Renal cortical epithelial cell (primary cell): ENCODE results near the gene WDR37. TPM values are rescaled to one million over a fixed set of nuclear protein-coding genes. Genes with fewer than 3 reads are reported as not detected.

Experiments used
- DNase-seq: peaks from one replicate; pipeline ENCODE4 v3.0.0-alpha.2; 2011; ENCODE audit warnings: low read depth
- total RNA-seq: library from RNA; depleted of rRNA; stranded (reverse); fragments of >200 nt; gene quantifications from 2 replicates; pipeline ENCODE4 v1.2.3, GENCODE V29; 2014

Gene WDR37
- total RNA-seq, 1 donor from 2014 or later: 24.3 TPM

DNA sequence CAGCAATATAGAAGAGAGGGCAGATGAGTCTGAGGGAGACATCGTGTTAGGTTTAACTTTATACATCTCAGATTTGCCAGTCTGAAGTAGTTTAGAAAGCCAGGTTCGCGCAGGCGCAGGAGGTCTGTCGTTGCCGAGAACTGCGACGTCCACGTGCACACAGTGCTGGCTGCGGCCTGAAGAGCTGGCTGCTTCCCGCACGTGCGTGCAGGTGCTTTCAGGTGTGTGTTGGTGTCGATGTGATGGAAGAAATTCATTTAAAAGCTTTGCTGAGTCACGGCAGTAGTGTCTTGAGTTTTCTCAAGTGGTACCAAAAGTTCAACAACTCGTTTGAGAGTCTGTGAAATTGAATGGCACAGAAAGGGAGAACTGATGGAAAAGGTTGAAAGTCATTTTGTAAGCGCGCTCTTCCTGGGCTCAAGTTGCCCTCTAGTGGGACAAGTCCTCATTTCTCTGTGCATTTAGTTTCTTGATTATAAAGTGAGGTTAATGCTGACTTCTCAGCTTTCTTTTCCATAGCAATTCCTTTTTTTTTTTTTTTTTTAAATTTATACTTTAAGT, 18.6 kb downstream of the WDR37 start:
- DNase-seq: no peak

DNA sequence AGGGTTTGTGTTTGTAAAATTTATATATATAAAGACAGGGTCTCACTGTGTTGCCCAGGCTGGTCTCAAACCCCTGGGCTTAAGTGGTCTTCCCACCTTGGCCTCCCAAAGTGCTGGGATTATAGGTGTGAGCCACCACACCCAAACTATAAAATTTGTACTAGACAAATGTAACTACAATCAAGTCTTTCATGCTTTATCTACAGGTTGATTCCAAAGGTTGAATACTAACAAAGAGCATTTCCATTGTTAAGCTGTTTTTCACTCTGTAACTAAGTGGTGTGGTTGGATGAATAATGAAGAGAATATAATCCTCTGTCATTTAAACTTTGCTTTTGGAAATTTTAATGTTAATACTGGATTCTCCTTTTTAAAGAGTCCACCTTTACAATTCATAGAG, 22.5 kb downstream of the WDR37 start:
- no peak for DNase-seq

DNA sequence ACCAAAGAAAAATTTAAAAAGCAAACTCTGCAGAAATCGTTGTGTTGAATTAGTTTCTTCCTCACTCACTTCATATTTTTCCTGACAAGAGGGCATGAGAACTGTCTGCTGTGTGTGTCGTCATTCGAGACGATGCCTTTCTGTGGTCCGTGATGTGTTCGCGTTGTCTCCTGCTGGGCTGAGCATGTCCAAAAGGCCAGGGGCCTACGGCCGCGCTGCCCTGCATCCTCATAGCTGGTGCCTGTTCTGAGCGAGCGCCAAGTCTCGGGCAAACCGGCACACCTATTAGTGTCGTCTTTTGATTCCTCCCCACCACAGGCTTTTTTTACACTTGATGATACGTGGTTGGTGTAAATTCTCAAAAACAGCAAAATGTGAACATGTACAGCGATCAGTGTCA, 27.4 kb downstream of the WDR37 start:
- DNase-seq: no peak

DNA sequence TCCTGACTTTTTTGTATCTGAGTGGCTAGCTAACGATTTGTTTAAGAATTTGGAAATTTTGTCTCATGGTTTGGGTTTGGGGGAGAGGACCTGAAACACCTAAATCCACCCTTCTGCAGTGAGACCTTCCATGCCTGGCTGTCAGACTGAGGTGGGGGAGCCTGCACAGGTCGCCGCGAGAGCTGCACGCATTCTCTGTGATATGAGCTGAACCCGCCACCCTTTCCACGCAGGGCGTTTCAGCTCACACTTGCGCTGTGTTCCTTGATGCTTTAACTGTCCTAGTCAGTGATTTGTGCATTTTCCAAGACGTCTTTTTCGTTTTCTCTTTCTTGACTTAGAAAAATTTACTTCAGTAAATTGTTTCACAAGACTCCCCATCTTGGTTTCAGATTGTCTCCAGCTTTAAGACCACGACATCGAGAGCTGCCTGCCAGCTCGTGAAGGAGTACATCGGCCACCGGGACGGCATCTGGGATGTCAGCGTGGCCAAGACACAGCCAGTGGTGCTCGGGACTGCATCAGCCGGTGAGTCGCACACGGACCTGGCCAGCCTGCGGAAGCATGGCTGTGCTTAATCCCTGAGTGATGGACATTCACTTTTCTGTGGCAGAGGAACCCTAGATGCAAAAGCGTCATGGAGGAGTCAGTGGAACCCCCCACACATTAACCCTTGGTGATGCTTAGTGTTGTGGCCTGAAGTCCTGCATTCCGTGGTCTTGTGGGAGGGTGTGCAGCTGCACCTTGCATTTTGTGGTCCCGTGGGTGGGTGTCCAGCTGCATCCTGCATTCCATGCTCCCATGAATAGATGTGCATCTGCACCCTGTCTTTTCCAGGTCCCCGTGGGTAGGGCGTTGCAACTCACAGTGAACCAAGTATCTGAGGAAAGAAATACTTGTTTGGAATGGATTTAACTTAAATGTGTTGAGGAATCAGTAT, 28.1 kb downstream of the WDR37 start:
- DNase-seq: no peak

DNA sequence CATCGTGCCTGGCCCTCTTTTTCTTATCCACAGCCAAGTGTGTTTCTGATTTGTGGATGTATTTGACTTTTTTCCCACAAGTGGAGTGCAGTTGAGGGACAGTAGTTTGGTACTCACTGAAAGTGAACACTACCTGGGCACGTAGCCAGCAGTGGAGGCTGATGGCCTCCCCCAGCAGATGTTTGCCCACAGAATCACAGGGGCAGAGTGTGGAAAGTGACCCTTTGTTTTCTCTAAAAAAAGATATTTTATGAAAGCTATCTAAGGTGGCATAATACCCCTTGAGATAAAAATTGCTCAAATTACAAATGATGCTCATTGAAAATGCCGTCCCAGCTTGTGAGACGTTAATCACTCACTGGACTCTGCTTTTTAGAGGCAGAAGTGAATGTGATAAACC, 29.1 kb downstream of the WDR37 start:
- DNase-seq: no peak

DNA sequence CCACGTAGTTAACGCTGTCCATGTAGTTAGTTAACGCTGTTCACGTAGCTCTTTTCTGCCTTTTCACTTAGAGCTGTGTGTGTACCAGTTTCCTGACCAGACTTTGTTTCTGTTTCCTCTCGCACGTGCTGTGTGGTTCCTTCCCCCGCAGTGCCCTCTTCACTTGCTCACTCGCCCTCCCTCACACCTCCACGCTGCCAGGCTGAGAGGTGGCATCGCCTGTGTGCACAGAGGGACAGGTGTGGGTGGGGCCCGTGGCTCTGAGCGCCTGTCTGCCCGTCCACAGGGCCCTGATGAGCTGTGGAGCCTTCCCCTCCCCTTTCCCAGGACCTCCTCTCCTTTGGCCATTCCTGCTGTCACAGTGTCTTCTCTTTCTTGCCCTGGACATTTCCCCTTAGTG, 30.6 kb downstream of the WDR37 start:
- no peak for DNase-seq

DNA sequence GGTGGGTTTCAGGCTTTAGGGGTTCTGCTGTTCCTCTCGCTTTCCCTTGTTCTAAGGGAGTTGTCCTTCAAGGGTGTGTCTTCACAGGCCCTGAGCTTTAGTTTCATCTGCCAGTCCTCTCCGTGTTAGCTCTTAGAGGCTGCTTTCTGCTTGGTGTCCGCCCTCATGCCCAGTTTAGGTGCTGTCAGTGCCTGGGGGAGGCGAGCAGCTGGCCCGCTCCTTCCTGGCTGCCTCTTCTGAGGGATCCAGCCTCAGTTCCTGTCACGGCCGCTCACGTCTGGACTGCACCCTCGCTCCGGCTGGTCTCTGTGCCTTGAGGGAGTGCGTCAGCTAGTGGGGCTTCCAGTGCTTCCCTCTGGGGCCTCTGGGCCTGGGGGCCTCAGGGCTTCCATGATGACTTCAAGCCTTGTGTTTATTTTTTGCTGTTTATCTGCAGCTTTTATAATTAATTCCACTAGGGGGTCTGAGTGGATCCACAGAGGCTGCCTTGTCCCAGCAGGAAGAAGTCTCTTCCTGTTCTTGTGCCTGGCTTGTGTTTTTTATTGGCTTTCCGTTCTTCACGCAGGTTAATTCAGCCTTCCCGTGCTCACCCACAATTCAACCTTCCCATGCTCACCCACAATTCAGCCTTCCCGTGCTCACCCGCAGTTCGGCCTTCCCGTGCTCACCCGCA, 33.0 kb downstream of the WDR37 start:
- no peak for DNase-seq

DNA sequence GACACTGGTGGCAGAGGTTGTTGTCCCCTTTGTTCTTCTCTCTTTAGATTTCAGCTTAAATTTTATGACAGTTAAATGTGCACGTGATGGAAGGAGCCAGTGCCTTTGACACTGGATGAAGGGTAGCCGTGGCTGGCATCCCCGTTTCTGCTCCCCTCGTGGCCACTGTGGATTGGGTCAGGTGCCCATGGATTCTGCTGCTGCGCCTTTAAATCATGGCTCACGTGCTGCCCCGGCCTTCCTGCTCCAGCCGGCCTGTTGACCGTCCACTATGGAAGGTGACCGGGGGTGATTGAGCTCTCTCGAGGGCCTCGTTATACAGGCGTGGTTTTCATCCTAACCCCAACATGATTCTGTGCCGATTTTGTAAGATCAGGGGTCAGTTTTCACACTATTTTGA, 34.5 kb downstream of the WDR37 start:
- DNase-seq: no peak

DNA sequence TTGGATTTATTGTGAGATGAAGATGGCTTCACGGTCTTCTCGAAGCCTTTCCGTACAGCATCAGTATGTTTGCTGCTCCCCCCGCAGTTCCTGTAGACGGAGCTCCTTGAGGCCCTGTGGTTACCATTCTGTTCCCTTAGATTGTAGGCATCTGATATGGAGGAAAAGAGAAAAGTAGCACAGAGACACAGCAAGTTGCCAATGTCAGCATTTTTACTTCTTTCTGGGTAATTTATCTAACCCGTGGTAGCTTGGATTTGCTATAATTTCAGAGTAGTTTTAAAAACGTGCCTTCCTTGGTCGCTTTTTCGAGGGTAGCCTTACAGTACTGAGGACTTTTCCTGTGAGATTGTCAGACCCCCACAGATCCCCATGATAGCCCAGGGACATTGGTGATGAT, 37.5 kb downstream of the WDR37 start:
- no peak for DNase-seq

DNA sequence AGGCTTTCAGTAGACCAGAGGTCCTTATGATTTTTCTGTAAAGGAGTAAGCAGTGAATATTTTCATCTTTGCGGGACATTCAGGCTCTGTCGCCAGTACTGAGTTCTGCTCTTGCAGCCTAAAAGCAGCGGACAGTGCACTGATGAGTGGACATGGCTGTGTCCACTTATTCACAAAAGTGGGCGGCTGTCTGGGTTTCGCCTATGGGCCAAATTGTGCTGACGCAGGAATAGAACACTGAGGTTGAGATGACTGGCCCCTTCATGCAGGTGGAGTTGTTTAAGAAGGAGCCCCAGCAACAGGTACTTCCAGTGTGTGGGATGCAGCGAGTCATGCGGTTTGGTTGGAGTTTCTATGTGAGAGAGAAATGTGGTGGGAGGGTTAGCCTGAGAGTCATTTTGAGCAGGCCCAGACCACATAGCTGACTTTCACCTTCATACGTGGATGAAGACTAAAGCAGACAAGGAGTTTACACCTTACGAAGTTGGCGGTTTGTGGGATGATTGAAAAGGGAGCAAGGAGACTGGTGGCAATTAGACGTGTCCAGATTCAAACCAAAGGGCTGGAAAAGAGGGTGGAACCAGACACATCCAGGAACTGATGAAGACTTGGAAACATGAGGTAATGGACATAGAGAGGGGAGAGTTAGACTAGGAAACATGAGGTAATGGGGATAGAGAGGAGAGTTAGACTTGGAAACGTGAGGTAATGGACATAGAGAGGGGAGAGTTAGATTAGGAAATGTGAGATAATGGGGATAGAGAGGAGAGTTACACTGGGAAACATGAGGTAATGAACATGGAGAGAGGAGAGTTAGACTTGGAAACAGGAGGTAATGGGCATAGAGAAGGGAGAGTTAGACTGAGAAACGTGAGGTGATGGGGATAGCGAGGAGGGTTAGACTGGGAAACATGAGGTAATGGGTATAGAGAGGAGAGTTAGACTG, 38.2 kb downstream of the WDR37 start:
- DNase-seq: no peak

DNA sequence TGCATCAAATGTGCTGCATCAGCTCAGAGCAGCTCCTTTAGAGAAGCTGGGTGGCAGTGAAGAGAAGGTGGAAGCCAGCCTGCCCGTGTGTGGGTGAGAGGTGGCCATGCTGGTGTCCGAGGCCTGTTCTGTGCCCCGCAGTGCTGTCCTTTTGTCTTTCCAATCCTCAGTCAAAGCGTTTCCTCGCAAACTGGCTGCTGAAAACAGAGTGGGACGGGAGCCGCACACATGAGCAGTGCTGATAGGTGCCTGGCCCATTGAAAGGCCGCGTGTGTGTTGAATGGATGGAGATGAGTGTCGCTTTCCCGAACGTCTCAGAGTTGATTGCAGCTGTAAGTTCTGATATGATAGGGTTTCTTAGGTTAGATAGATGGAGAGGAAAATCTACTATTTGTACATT, 39.3 kb downstream of the WDR37 start:
- no peak for DNase-seq

DNA sequence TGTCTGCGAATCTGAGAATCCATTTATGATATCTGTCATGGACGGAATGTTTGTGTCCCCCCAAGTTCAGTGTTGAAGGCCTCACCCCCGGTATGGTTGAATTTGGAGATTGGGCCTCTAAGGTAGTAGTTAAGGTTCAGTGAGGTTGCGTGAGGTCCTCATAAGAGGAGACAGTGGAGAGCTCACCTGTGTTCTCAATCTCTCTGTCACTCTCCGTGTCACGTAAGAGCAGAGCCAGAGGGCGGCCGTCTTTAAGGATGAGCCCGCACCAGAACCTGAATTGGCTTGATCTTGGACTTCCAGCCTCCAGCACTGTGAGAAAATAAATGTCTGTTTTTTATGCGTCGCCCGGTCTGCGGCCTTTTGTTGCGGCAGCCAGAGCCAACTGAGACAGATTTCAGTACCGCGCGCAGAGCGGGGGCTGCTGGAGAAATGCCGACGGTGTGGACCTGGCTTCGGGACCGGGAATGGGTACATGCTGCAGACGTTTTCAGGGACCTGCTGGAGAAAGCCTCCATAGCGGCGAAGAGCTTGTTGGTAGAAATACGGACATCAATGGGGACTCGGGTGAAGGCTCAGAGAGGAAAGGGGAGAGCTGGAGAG, 40.2 kb downstream of the WDR37 start:
- no peak for DNase-seq

DNA sequence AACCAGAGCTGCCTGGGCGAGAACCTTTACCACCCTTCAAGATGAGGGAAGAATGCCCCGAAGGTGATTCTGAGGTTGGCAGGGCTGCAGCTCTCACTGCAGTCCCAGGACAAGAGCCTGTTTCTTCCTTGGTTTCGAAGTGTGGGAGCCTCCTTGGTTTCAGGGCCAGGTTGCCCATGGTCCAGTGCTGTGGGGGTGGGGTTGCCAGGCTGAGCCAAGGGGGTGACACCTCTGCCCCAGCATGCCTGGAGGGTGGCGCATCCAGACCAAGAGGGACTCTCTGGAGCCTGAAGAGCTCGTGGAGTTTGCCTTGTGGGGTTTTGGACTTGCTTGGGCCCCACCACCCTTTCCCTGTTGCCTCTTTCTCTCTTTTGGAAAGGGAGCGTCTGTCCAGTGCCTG, 41.3 kb downstream of the WDR37 start:
- DNase-seq: no peak

DNA sequence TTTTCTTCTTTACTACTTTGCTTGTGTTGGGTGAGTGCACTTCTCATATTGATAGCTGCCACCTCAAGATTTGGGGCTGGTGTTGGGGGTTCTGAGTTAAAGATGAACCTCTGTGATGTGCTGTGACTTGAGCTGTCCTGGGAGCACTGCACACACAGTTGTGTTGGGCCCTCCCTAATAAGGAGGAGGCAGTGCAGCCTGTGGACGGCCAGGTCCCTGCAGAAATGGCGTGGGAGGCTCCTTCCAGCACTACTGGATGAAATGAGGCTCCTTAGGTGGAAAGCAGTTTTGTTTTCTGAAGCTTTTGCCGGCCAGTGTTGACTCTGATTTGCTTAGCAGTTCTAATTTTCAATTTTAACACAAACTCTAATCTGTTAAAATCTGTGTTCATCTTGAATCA, 44.0 kb downstream of the WDR37 start:
- DNase-seq: no peak

DNA sequence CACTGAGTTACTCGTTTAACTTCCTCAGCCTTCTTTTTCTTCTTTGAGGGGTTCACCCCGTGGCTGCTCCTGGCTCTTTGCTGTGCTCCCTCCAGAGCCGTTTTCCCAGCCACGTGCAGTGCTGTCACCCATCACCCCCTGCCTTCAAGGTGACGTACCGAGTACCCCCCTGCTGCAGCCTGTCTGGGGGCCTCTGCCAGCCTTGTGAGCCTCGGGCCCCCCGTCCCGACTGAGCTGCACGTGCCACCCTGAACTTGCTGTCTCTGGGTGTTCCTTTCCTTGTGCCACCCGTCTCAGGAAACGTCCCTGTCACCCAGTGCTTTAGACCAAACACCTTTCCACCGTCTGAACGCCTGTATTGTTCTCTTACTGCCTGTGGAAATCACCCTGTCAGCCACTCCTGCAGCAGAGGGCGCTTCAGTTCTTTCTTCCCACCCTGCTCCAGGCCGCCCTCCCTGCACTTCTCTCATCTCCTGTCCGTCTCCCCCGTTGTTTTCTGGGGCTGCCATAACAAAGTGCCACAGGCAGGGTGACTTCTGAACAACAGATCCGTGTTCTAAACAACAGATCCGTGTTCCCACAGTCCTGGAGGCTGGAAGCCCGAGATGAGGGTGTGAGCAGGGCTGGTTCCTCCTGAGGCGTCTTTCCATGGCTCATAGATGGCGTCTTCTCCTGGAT, 44.6 kb downstream of the WDR37 start:
- no peak for DNase-seq

DNA sequence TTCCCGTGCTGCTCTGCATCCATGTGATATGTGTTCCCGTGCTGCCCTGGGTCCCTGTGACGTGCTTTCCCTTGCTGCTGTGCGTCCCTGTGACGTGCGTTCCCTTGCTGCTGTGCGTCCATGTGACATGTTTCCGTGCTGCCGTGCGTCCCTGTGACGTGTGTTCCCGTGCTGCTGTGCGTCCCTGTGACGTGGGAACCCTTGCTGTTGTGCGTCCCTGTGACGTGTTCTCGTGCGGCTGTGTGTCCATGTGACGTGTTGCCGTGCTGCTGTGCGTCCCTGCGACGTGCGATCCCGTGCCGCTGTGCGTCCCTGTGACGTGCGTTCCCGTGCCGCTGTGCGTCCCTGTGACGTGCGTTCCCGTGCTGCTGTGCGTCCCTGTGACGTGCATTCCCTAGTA, 45.8 kb downstream of the WDR37 start:
- no peak for DNase-seq

DNA sequence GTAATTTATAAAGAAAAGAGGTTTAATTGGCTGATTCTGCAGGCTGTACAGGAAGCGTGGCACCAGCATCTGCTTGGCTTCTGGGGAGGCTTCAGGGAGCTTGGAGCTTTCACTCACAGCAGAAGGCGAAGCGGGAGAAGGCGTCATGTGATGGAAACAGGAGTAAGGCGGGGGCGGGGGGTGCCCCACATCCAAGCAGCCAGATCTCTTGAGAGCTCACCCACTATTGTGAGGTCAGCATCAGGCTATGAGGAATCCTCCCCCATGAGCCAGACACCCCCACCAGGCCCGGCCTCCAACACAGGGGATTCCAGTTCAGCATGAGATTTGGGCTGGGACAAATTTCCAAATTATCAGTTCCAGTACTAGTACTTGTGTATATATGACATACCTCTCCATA, 46.2 kb downstream of the WDR37 start:
- DNase-seq: no peak

DNA sequence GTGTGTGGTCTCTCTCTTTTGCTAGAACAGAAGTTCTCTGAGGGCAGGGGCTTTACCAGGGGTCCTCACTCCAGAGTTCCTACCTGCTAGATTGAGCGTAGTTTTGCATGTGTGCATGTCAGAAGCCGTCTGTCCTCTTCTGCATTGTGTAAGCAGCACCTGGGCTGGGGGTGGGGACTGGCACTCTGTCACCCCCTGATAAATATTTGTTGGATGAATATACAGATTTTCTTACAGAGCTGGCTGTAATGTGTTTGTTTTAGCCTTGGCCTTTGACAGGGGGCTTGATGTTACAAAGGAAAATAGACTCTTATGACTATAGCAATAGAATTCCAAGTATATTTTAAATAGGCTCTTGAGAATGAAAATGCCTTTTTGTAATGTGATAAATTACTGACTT, 46.6 kb downstream of the WDR37 start:
- DNase-seq: no peak

DNA sequence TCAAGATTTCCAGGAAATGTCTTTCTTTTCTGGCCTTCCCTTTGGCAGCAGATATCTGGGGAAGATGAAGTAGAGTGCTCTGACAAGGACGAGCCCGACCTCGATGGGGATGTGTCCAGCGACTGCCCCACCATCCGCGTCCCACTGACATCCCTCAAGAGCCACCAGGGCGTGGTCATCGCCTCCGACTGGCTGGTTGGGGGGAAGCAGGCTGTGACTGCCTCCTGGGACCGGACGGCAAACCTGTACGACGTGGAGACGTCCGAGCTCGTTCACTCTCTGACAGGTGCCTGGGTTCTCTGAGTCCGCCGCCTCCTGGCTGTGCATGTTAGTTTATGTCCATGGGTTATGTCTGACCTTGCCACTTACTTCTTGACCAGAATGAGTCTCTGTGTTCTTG, 47.4 kb downstream of the WDR37 start:
- no peak for DNase-seq

DNA sequence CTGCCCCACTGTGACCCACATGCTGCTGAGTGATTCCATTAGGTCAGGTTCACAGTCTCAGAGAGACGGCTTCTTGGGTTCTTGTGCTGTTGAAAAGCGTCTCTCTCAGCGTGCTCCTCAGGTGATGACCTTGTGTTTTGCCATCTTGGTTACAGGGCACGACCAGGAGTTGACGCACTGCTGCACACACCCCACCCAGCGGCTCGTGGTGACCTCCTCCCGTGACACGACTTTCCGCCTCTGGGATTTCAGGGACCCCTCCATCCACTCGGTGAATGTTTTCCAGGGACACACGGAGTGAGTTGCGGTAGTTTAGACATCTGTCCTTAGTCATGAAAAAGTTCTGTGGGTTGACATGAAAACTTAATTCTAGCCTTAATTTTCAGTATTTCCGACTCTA, 48.8 kb downstream of the WDR37 start:
- DNase-seq: no peak

DNA sequence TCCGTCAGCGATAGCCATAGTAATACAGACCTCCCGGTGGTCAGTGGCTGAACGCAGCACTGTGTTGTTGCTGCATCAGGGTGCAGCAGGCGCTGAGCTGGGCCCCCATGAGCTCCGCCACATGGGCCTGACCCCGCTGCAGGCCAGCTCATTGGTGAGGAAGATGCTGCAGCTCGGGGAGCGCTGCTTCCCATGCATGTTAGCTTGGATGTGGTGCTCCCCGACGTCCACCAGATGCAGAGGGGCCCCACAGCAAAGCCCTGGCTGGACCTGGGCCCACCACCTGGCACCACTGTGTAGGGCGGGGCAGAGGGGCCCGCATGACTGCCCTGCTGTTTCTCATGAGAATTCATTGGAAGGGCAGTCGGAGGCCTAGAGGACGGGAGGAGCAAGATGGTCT, 50.8 kb downstream of the WDR37 start:
- DNase-seq: no peak
